Esophagus squamous epithelium (tissue), 4 donors: ENCODE results near the gene MCOLN2.

Experiments
- CTCF ChIP-seq, 6 experiments: fragments of 450-650 bp in 4 of 6; fragments of 200-600 bp in 2 of 6; sonication (generic) in 2 of 6; IDR thresholded peaks; one replicate each; pipeline ENCODE4 v1.5.1; 2016 to 2019; ENCODE audit warnings: antibody characterized with exemption in 6 of 6, mild to moderate bottlenecking in 4 of 6, moderate library complexity in 4 of 6
- POLR2A ChIP-seq, 4 donors: fragments of 450-650 bp; IDR thresholded peaks; one replicate each; pipeline ENCODE4 v1.6.1; 2017; ENCODE audit warnings: antibody characterized with exemption in 4 of 4, mild to moderate bottlenecking in 4 of 4, moderate library complexity in 3 of 4

- no peak for TF ChIP-seq CTCF (IDR thresholded peaks at IDR 0.05)
- no peak for TF ChIP-seq POLR2A (IDR thresholded peaks at IDR 0.05)
Observed at GRCh38 chr1:84916897-84917296, 80.0 kb downstream of the MCOLN2 start.
